ENCODE data around the gene REPIN1.

Gene REPIN1

DNA sequence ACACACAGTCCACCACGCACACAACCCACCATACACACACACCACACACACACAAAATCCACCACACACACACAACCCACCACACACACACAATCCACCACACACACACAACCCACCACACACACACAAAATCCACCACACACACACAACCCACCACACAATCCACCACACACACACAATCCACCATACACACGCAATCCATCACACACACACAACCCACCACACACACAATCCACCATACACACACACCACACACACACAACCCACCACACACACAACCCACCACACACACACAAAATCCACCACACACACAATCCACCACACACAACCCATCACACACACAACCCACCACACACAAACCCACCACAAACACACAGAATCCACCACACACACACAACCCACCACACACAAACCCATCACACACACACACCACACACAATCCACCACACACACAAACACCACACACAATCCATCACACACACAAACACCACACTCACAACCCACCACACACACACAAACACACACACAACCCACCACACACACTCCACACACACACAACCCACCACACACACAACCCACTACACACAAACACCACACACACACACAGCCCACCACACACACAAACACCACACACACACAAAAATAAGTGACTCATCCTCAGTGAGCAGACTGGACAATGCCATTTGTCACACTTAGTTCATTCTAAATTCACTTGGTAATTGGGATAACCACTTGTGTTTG is 8.8 kb upstream of the REPIN1 start (continued):
- TF ChIP-seq KLF16 (tag by site-specific recombination; IDR thresholded peaks at IDR 0.05) (no peak), PRDM6 (tag by site-specific recombination; IDR thresholded peaks at IDR 0.05) (no peak; the same call in 1 of the 2 replicates), ZNF423 (tag by site-specific recombination; IDR thresholded peaks at IDR 0.05) (no peak; the same call in 1 of the 2 replicates), ZNF529 (tag by site-specific recombination; IDR thresholded peaks at IDR 0.05; ENCODE audit: insufficient replicate concordance) (no peak), KLF9 (tag by site-specific recombination; IDR thresholded peaks at IDR 0.05; ENCODE audit: low read depth) (peak; percentile 59), ZNF660 (tag by site-specific recombination; IDR thresholded peaks at IDR 0.05) (no peak), INSM2 (tag by site-specific recombination; IDR thresholded peaks at IDR 0.05) (peak; percentile 99), ZNF544 (tag by site-specific recombination; IDR thresholded peaks at IDR 0.05) (no peak), ZNF114 (tag by site-specific recombination; IDR thresholded peaks at IDR 0.05) (no peak), ZNF558 (tag by site-specific recombination; IDR thresholded peaks at IDR 0.05) (no peak), ZNF623 (tag by site-specific recombination; IDR thresholded peaks at IDR 0.05) (no peak), ZNF645 (tag by site-specific recombination; IDR thresholded peaks at IDR 0.05) (no peak), ZNF624 (tag by site-specific recombination; IDR thresholded peaks at IDR 0.05) (no peak), ZNF16 (tag by site-specific recombination; IDR thresholded peaks at IDR 0.05; ENCODE audit: low read depth) (no peak; the same call in 1 of the 2 replicates), ZNF639 (tag by site-specific recombination; IDR thresholded peaks at IDR 0.05) (peak; percentile 99), ZNF274 (IDR thresholded peaks at IDR 0.05; ENCODE audit: low read length) (no peak), ZNF274 (tag by site-specific recombination; IDR thresholded peaks at IDR 0.05; ENCODE audit: borderline replicate concordance) (no peak), ZNF223 (tag by site-specific recombination; IDR thresholded peaks at IDR 0.05) (no peak), ZNF530 (tag by site-specific recombination; IDR thresholded peaks at IDR 0.05; ENCODE audit: low read depth) (no peak), ZNF701 (tag by site-specific recombination; IDR thresholded peaks at IDR 0.05) (no peak), SP2 (tag by site-specific recombination; IDR thresholded peaks at IDR 0.05) (no peak), ZNF266 (tag by site-specific recombination; IDR thresholded peaks at IDR 0.05; ENCODE audit: low read depth) (no peak), ZBTB21 (tag by site-specific recombination; IDR thresholded peaks at IDR 0.05) (no peak), SALL2 (tag by site-specific recombination; IDR thresholded peaks at IDR 0.05; ENCODE audit: borderline replicate concordance) (no peak), ZNF610 (tag by site-specific recombination; IDR thresholded peaks at IDR 0.05; ENCODE audit: borderline replicate concordance) (no peak), ZNF311 (tag by site-specific recombination; IDR thresholded peaks at IDR 0.05; ENCODE audit: borderline replicate concordance) (no peak; the same call in 1 of the 2 replicates)
- TF ChIP-seq, protein P1, sequence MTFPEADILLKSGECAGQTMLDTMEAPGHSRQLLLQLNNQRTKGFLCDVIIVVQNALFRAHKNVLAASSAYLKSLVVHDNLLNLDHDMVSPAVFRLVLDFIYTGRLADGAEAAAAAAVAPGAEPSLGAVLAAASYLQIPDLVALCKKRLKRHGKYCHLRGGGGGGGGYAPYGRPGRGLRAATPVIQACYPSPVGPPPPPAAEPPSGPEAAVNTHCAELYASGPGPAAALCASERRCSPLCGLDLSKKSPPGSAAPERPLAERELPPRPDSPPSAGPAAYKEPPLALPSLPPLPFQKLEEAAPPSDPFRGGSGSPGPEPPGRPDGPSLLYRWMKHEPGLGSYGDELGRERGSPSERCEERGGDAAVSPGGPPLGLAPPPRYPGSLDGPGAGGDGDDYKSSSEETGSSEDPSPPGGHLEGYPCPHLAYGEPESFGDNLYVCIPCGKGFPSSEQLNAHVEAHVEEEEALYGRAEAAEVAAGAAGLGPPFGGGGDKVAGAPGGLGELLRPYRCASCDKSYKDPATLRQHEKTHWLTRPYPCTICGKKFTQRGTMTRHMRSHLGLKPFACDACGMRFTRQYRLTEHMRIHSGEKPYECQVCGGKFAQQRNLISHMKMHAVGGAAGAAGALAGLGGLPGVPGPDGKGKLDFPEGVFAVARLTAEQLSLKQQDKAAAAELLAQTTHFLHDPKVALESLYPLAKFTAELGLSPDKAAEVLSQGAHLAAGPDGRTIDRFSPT (tag by site-specific recombination; IDR thresholded peaks at IDR 0.05) = peak; percentile 92; the same call in 1 of the 2 replicates
- TF ChIP-seq, protein P2, sequence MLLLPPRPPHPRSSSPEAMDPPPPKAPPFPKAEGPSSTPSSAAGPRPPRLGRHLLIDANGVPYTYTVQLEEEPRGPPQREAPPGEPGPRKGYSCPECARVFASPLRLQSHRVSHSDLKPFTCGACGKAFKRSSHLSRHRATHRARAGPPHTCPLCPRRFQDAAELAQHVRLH (tag by site-specific recombination; IDR thresholded peaks at IDR 0.05) = peak; percentile 71; the same call in 1 of the 2 replicates
